HEK293 (cell line): ENCODE results near the gene CATSPERD.
A peak's percentile ranks its signal among the peaks of the same experiment; 100 is the strongest.

ENCODE experiments used
- FEZF1 ChIP-seq: fragments of 450-650 bp; formaldehyde crosslinking; IDR thresholded peaks from 2 replicates; pipeline ENCODE4 v1.5.1; 2016; ENCODE audit warnings: missing biosample characterization, missing genetic modification characterization
- GLI2 ChIP-seq: fragments of 450-650 bp; formaldehyde crosslinking; IDR thresholded peaks from 2 replicates; pipeline ENCODE4; 2017; ENCODE audit warnings: missing biosample characterization, missing genetic modification characterization, low read depth, borderline replicate concordance
- GLI4 ChIP-seq: fragments of 450-650 bp; formaldehyde crosslinking; IDR thresholded peaks from 2 replicates; pipeline ENCODE4 v1.5.1; 2016; ENCODE audit warnings: missing biosample characterization, missing genetic modification characterization
- HOXD13 ChIP-seq: sonication (generic); formaldehyde crosslinking; IDR thresholded peaks from 2 replicates; pipeline ENCODE4 v1.8.0; 2022; ENCODE audit warnings: missing genetic modification reagents, borderline replicate concordance
- KLF1 ChIP-seq: fragments of 450-650 bp; formaldehyde crosslinking; IDR thresholded peaks from 2 replicates; pipeline ENCODE4 v1.5.1; 2016; ENCODE audit warnings: missing biosample characterization, missing genetic modification characterization
- OSR2 ChIP-seq: fragments of 450-650 bp; formaldehyde crosslinking; IDR thresholded peaks from 2 replicates; pipeline ENCODE4 v1.5.1; 2016; ENCODE audit warnings: missing biosample characterization, missing genetic modification characterization
- SP2 ChIP-seq: fragments of 450-650 bp; formaldehyde crosslinking; IDR thresholded peaks from 2 replicates; pipeline ENCODE4 v1.5.1; 2016; ENCODE audit warnings: missing biosample characterization, missing genetic modification characterization
- YY1 ChIP-seq: fragments of 450-650 bp; formaldehyde crosslinking; IDR thresholded peaks from 2 replicates; pipeline ENCODE4 v1.5.1; 2018; ENCODE audit warnings: missing biosample characterization, missing genetic modification characterization
- ZBTB17 ChIP-seq: fragments of 450-650 bp; formaldehyde crosslinking; IDR thresholded peaks from 2 replicates; pipeline ENCODE4 v1.5.1; 2016; ENCODE audit warnings: missing biosample characterization, missing genetic modification characterization
- ZFP3 ChIP-seq: fragments of 450-650 bp; formaldehyde crosslinking; IDR thresholded peaks from 2 replicates; pipeline ENCODE4 v1.5.1; 2016; ENCODE audit warnings: low read depth, missing biosample characterization, missing genetic modification characterization
- ZNF10 ChIP-seq: fragments of 450-650 bp; formaldehyde crosslinking; IDR thresholded peaks from 2 replicates; pipeline ENCODE4 v1.5.1; 2017; ENCODE audit warnings: missing biosample characterization, missing genetic modification characterization
- ZNF16 ChIP-seq: fragments of 450-650 bp; formaldehyde crosslinking; IDR thresholded peaks from 2 replicates; pipeline ENCODE4 v1.5.1; 2016; ENCODE audit warnings: low read depth, missing biosample characterization, missing genetic modification characterization
- ZNF175 ChIP-seq: fragments of 450-650 bp; formaldehyde crosslinking; IDR thresholded peaks from 2 replicates; pipeline ENCODE4 v1.5.1; 2016; ENCODE audit warnings: missing biosample characterization, missing genetic modification characterization
- ZNF248 ChIP-seq: fragments of 450-650 bp; formaldehyde crosslinking; IDR thresholded peaks from 2 replicates; pipeline ENCODE4 v1.5.1; 2017; ENCODE audit warnings: missing biosample characterization, missing genetic modification characterization
- ZNF324 ChIP-seq: fragments of 450-650 bp; formaldehyde crosslinking; IDR thresholded peaks from 2 replicates; pipeline ENCODE4 v1.5.1; 2016; ENCODE audit warnings: missing biosample characterization, missing genetic modification characterization
- ZNF335 ChIP-seq: fragments of 450-650 bp; formaldehyde crosslinking; conservative IDR thresholded peaks from 2 replicates; pipeline ENCODE4 v1.5.1; 2016; ENCODE audit warnings: missing biosample characterization, missing genetic modification characterization
- ZNF366 ChIP-seq: fragments of 450-650 bp; formaldehyde crosslinking; conservative IDR thresholded peaks from 2 replicates; pipeline ENCODE4 v1.5.1; 2016; ENCODE audit warnings: missing biosample characterization, missing genetic modification characterization
- ZNF37A ChIP-seq: fragments of 450-650 bp; IDR thresholded peaks from 2 replicates; pipeline ENCODE4 v1.5.1; 2018; ENCODE audit warnings: missing biosample characterization, missing genetic modification characterization
- ZNF521 ChIP-seq: fragments of 450-650 bp; formaldehyde crosslinking; IDR thresholded peaks from 2 replicates; pipeline ENCODE4 v1.5.1; 2017; ENCODE audit warnings: missing biosample characterization, mild to moderate bottlenecking, missing genetic modification characterization
- ZNF549 ChIP-seq: fragments of 450-650 bp; IDR thresholded peaks from 2 replicates; pipeline ENCODE4 v1.5.1; 2018; ENCODE audit warnings: missing biosample characterization, missing genetic modification characterization, mild to moderate bottlenecking, inconsistent platforms, moderate library complexity
- ZNF561 ChIP-seq: fragments of 450-650 bp; IDR thresholded peaks from 2 replicates; pipeline ENCODE4 v1.5.1; 2018; ENCODE audit warnings: missing biosample characterization, missing genetic modification characterization, borderline replicate concordance
- ZNF585B ChIP-seq: fragments of 450-650 bp; formaldehyde crosslinking; IDR thresholded peaks from 2 replicates; pipeline ENCODE4 v1.5.1; 2016; ENCODE audit warnings: missing biosample characterization, missing genetic modification characterization
- ZNF768 ChIP-seq: fragments of 450-650 bp; formaldehyde crosslinking; IDR thresholded peaks from 2 replicates; pipeline ENCODE4 v1.5.1; 2018; ENCODE audit warnings: missing biosample characterization, mild to moderate bottlenecking, missing genetic modification characterization
- ZNF843 ChIP-seq: fragments of 450-650 bp; formaldehyde crosslinking; IDR thresholded peaks from 2 replicates; pipeline ENCODE4 v1.5.1; 2016; ENCODE audit warnings: missing biosample characterization, missing genetic modification characterization
- TF ChIP-seq, protein P1 (sequence below): fragments of 450-650 bp; formaldehyde crosslinking; IDR thresholded peaks from 2 replicates; pipeline ENCODE4 v1.5.1; 2016; ENCODE audit warnings: missing biosample characterization, missing genetic modification characterization, borderline replicate concordance
- TF ChIP-seq, protein P2 (sequence below): fragments of 450-650 bp; formaldehyde crosslinking; IDR thresholded peaks from 2 replicates; pipeline ENCODE4 v1.5.1; 2017; ENCODE audit warnings: missing biosample characterization, missing genetic modification characterization
- TF ChIP-seq, protein P3 (sequence below): fragments of 450-650 bp; formaldehyde crosslinking; IDR thresholded peaks from 2 replicates; pipeline ENCODE4 v1.5.0; 2017; ENCODE audit warnings: missing biosample characterization, missing genetic modification characterization, borderline replicate concordance
- TF ChIP-seq, protein P4 (sequence below): fragments of 450-650 bp; formaldehyde crosslinking; IDR thresholded peaks from 2 replicates; pipeline ENCODE4 v1.5.1; 2016; ENCODE audit warnings: missing biosample characterization, missing genetic modification characterization
- TF ChIP-seq, protein P5 (sequence below): fragments of 450-650 bp; formaldehyde crosslinking; IDR thresholded peaks from 2 replicates; pipeline ENCODE4 v1.5.1; 2016; ENCODE audit warnings: missing biosample characterization, missing genetic modification characterization

The CATSPERD gene

DNA sequence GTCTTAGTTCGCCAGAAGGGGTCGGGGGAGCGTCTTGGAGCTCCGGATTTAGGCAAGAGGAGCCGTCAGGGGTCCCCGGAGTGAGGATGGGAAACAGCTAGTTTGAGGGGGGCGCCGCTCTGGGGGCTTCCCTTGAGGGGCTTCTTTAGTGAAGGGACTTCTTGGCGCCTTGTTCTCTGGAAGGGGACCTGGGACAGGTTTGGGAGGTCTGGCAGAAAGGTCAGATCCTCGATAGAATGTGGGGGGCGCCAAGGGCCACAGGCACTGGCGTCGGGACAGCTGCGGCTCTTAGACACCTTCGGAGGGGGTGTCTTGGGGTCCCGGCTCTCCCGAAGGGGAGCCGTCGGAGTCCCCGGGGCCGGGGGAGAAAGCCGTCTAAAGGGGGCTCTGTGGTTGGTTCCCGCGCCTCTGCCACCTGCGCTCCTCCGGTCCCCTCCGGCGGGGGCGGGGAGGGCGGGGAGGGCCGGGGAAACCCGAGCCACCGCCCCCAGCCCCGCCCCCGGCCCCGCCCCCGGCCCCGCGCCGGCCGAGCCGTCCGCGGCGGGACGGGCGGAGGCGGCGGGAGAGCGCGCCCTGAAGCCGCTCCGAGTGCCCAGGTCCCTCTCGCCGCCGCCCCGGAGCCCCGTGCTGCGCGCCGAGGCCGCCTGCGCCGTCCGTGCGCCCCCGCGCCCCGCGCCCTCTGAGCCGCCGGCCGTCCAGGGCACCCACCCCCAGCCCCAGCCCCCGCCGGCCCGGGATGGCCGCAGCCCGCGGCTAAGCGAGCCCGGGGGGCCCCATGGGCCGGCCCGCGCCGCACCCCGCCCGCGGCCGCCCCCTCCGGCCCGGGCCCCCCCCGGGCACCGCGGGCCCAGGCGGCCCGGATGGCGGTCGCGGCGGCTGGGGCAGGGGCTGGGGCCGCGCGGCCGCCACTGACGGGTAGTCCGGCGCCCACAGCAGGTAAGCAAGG, 84.4 kb downstream of the CATSPERD start, which contains the start of gene NRTN (continued):
- TF ChIP-seq ZNF324 (tag by site-specific recombination) (no peak), ZNF521 (tag by site-specific recombination) (no peak), ZNF10 (tag by site-specific recombination) (no peak), ZBTB17 (no peak), ZNF585B (tag by site-specific recombination) (no peak), ZNF843 (no peak), GLI2 (tag by site-specific recombination) (no peak), ZNF175 (tag by site-specific recombination) (no peak), ZNF561 (no peak), ZNF335 (peak; percentile 3; the same call in 1 of the 2 replicates), ZNF37A (no peak), FEZF1 (tag by site-specific recombination) (no peak), YY1 (tag by site-specific recombination) (no peak), ZNF16 (tag by site-specific recombination) (no peak), KLF1 (0 out of 2 replicates have a peak, but pooled peaks have one; percentile 26), ZFP3 (tag by site-specific recombination) (no peak), ZNF248 (tag by site-specific recombination) (no peak), ZNF549 (no peak), ZNF768 (no peak), ZNF366 (no peak), HOXD13 (no peak), GLI4 (tag by site-specific recombination) (no peak), SP2 (tag by site-specific recombination) (peak; percentile 38; the same call in 1 of the 2 replicates), OSR2 (tag by site-specific recombination) (no peak)
- TF ChIP-seq, protein P1, sequence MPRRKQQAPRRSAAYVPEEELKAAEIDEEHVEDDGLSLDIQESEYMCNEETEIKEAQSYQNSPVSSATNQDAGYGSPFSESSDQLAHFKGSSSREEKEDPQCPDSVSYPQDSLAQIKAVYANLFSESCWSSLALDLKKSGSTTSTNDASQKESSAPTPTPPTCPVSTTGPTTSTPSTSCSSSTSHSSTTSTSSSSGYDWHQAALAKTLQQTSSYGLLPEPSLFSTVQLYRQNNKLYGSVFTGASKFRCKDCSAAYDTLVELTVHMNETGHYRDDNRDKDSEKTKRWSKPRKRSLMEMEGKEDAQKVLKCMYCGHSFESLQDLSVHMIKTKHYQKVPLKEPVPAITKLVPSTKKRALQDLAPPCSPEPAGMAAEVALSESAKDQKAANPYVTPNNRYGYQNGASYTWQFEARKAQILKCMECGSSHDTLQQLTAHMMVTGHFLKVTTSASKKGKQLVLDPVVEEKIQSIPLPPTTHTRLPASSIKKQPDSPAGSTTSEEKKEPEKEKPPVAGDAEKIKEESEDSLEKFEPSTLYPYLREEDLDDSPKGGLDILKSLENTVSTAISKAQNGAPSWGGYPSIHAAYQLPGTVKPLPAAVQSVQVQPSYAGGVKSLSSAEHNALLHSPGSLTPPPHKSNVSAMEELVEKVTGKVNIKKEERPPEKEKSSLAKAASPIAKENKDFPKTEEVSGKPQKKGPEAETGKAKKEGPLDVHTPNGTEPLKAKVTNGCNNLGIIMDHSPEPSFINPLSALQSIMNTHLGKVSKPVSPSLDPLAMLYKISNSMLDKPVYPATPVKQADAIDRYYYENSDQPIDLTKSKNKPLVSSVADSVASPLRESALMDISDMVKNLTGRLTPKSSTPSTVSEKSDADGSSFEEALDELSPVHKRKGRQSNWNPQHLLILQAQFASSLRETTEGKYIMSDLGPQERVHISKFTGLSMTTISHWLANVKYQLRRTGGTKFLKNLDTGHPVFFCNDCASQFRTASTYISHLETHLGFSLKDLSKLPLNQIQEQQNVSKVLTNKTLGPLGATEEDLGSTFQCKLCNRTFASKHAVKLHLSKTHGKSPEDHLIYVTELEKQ (tag by site-specific recombination): no peak
- TF ChIP-seq, protein P2, sequence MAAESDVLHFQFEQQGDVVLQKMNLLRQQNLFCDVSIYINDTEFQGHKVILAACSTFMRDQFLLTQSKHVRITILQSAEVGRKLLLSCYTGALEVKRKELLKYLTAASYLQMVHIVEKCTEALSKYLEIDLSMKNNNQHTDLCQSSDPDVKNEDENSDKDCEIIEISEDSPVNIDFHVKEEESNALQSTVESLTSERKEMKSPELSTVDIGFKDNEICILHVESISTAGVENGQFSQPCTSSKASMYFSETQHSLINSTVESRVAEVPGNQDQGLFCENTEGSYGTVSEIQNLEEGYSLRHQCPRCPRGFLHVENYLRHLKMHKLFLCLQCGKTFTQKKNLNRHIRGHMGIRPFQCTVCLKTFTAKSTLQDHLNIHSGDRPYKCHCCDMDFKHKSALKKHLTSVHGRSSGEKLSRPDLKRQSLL (tag by site-specific recombination): no peak
- TF ChIP-seq, protein P3, sequence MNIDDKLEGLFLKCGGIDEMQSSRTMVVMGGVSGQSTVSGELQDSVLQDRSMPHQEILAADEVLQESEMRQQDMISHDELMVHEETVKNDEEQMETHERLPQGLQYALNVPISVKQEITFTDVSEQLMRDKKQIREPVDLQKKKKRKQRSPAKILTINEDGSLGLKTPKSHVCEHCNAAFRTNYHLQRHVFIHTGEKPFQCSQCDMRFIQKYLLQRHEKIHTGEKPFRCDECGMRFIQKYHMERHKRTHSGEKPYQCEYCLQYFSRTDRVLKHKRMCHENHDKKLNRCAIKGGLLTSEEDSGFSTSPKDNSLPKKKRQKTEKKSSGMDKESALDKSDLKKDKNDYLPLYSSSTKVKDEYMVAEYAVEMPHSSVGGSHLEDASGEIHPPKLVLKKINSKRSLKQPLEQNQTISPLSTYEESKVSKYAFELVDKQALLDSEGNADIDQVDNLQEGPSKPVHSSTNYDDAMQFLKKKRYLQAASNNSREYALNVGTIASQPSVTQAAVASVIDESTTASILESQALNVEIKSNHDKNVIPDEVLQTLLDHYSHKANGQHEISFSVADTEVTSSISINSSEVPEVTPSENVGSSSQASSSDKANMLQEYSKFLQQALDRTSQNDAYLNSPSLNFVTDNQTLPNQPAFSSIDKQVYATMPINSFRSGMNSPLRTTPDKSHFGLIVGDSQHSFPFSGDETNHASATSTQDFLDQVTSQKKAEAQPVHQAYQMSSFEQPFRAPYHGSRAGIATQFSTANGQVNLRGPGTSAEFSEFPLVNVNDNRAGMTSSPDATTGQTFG: no peak
- TF ChIP-seq, protein P4, sequence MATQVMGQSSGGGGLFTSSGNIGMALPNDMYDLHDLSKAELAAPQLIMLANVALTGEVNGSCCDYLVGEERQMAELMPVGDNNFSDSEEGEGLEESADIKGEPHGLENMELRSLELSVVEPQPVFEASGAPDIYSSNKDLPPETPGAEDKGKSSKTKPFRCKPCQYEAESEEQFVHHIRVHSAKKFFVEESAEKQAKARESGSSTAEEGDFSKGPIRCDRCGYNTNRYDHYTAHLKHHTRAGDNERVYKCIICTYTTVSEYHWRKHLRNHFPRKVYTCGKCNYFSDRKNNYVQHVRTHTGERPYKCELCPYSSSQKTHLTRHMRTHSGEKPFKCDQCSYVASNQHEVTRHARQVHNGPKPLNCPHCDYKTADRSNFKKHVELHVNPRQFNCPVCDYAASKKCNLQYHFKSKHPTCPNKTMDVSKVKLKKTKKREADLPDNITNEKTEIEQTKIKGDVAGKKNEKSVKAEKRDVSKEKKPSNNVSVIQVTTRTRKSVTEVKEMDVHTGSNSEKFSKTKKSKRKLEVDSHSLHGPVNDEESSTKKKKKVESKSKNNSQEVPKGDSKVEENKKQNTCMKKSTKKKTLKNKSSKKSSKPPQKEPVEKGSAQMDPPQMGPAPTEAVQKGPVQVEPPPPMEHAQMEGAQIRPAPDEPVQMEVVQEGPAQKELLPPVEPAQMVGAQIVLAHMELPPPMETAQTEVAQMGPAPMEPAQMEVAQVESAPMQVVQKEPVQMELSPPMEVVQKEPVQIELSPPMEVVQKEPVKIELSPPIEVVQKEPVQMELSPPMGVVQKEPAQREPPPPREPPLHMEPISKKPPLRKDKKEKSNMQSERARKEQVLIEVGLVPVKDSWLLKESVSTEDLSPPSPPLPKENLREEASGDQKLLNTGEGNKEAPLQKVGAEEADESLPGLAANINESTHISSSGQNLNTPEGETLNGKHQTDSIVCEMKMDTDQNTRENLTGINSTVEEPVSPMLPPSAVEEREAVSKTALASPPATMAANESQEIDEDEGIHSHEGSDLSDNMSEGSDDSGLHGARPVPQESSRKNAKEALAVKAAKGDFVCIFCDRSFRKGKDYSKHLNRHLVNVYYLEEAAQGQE (tag by site-specific recombination): no peak
- TF ChIP-seq, protein P5, sequence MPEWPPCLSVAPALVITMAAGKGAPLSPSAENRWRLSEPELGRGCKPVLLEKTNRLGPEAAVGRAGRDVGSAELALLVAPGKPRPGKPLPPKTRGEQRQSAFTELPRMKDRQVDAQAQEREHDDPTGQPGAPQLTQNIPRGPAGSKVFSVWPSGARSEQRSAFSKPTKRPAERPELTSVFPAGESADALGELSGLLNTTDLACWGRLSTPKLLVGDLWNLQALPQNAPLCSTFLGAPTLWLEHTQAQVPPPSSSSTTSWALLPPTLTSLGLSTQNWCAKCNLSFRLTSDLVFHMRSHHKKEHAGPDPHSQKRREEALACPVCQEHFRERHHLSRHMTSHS: no peak
